Measurements from ENCODE around the gene DYRK1A.
"Not testable (repeated sequence)": the region's sequence is repeated elsewhere in the genome, so short reads cannot be mapped to it uniquely, and the experiment has no call there.

The DYRK1A gene

DNA sequence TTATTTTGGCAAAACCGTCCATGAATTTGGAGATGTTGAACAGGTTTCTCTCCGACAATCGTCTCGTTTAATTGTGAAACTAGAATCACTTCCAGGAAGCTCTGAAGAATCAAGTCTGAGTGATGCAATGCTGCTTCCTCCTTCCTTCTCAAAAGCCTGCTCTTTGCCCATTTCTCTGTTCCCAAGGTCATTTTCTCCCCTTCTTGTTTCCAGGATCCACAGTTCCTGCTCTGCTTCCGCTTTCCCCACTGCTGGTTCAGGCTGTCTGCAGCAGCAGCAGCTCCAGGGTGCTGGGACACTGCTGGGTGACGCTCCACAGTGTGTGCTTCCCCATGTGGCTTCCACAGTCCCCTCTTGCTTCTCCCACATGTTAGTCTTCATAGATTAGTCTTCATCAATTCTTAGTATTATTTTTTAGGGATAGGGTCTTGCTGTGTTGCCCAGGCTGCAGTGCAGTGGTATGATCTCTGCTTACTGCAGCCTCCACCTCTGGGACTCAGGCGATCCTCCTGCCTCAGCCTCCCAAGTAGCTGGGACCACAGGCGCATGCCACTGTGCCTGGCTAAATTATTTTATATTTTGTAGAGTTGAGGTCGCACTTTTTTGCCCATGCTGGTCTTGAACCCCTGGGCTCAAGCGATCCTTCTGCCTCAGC lies 156.2 kb downstream of the DYRK1A start:
- H3K4me3 ChIP-seq = no peak overlapping the region
- H3K9me3 ChIP-seq (replicated peaks in 1 of 11) = peaks cover 0 to 6% (median 0%) of the 10 kb centered on the region in 11 experiments; a peak in 1 of 22 replicates
- 0 out of 22 replicates have a peak, but pooled peaks cover 0 to 6% (median 0%) of the 10 kb centered on the region in 11 experiments for H4K20me1 ChIP-seq
- peak overlapping the region in 1 of 11 experiments; percentile 25; a peak in 1 of 22 replicates for H3K27ac ChIP-seq
- H3K27me3 ChIP-seq = no peaks in the 10 kb centered on the region
- 0 out of 22 replicates have a peak, but pooled peaks of 2 of the 11 experiments have one; percentile 15 to 16 for TF ChIP-seq Cebpa-rat (IDR thresholded peaks at IDR 0.05)
- peaks cover 0 to 11% (median 4%) of the 10 kb centered on the region in 11 experiments; a peak in 16 of 22 replicates for H3K36me3 ChIP-seq
- H3K9ac ChIP-seq = no peak overlapping the region
- H3K4me2 ChIP-seq = peak overlapping the region in 2 of 11 experiments; percentile 0 to 4; a peak in 2 of 22 replicates
- H3K4me1 ChIP-seq = peaks cover 0 to 13% (median 0%) of the 10 kb centered on the region in 10 experiments; a peak in 4 of 20 replicates

DNA sequence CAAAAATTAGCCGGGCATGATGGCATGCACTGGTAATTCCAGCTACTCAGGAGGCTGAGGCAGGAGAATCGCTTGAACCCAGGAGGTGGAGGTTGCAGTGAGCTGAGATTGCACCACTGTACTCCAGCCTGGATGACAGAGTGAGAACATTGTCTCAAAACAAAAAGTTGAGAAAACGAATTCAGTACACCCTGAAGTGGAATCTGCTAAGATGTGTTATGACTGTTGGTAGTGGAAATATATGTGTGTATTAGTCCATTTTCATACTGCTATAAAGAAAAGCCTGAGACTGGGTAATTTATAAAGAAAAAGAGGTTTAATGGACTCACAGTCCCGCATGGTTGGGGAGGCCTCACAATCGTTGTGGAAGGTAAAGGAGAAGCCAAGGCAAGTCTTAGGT lies 158.4 kb downstream of the DYRK1A start:
- not testable (repeated sequence) for H3K9ac ChIP-seq, H3K36me3 ChIP-seq, H3K27me3 ChIP-seq

DNA sequence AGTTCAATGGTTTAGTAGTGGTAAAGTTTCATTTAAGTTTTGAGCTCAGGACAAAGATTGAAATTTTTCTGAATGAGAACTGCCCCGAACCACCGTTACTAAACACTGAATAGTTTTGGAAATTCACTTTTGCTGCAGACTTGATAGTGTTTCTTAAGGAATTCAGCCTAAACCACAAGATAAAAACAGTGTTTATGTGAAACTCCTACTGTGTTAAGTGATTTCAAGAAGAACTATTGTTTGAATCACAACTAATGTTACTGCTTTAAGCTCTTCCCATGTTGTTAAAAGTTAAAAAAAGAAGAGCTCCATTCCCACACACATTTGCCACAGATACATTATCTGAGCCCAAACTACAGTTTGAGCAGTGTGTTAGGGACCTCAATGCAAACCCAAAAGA lies 159.2 kb downstream of the DYRK1A start:
- Histone ChIP-seq H3K27ac (no peak overlapping the region), H3K27me3 (no peaks in the 10 kb centered on the region), H3K9ac (no peak overlapping the region), H3K4me2 (no peak overlapping the region), H3K9me3 (replicated peaks in 1 of 11) (peaks cover 0 to 6% (median 0%) of the 10 kb centered on the region in 11 experiments; a peak in 1 of 22 replicates), H3K4me3 (no peak overlapping the region), H3K4me1 (peaks cover 0 to 13% (median 0%) of the 10 kb centered on the region in 10 experiments; a peak in 4 of 20 replicates), H4K20me1 (no peaks in the 10 kb centered on the region), H3K36me3 (no peaks in the 10 kb centered on the region)
- no peak for TF ChIP-seq Cebpa-rat (IDR thresholded peaks at IDR 0.05)

More for the DNA sequence above, 158.4 kb downstream of the DYRK1A start:
- H3K4me2 ChIP-seq; H3K27ac ChIP-seq; H3K9me3 ChIP-seq (replicated peaks in 1 of 11); H3K4me3 ChIP-seq; H4K20me1 ChIP-seq: not testable (repeated sequence)
- H3K4me1 ChIP-seq = peaks cover 0 to 13% (median 0%) of the 10 kb centered on the region in 10 experiments; a peak in 4 of 20 replicates

DNA sequence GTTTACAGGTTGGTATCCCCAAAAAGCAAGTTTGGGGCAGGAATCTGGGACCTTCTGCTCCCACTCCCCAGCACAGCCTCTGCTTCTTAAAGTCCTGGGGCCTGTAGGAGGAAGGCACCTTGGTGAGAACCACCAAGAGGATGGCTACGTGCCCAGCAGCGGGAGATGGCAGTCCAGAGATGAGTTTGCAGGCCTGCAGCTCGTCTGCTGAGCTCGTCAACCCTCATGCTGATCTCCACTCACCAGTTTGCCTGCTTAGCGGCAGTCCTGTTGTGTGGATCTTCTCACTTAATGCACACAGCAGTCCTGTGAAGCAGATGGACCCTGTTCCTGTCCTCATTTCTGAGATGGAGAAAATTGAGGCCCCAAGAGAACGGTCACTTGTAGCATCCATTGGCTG lies 160.5 kb downstream of the DYRK1A start:
- H3K4me1 ChIP-seq = peaks cover 0 to 8% (median 0%) of the 10 kb centered on the region in 10 experiments; a peak in 3 of 20 replicates
- H3K27ac ChIP-seq = no peak overlapping the region
- H3K9ac ChIP-seq = no peak overlapping the region
- TF ChIP-seq Cebpa-rat (IDR thresholded peaks at IDR 0.05) = no peak
- H3K36me3 ChIP-seq = no peaks in the 10 kb centered on the region
- H4K20me1 ChIP-seq = no peaks in the 10 kb centered on the region
- H3K9me3 ChIP-seq (replicated peaks in 1 of 11) = peaks cover 0 to 6% (median 0%) of the 10 kb centered on the region in 11 experiments; a peak in 1 of 22 replicates
- no peak overlapping the region for H3K4me2 ChIP-seq
- H3K4me3 ChIP-seq = no peak overlapping the region
- H3K27me3 ChIP-seq = no peaks in the 10 kb centered on the region

DNA sequence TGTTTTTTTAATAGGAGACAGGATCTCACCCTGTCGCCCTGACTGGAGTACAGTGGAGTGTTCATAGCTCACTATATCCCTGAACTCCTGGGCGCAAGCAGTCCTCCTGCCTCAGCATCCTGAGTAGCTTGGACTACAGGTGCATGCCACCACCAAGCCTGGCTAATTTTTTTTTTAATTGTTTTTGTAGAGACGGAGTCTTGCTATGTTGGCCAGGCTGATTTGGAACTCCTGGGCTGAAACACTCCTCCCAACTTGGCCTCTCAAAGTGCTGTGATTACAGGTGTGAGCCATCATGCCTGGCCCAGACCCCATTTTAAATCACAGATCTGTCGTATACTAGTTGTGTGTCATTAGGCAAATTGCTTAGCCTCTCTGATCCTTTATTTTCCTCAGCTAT lies 161.1 kb downstream of the DYRK1A start:
- no peak for TF ChIP-seq Cebpa-rat (IDR thresholded peaks at IDR 0.05)

GRCh38 chr21:37528150-37528937 lies 161.8 kb downstream of the DYRK1A start:
- no peak overlapping the region for H3K4me2 ChIP-seq
- no peaks in the 10 kb centered on the region for H4K20me1 ChIP-seq
- peaks cover 3 to 6% (median 4%) of the 10 kb centered on the region in 10 experiments; a peak in 16 of 20 replicates for H3K4me1 ChIP-seq
- H3K4me3 ChIP-seq = no peak overlapping the region
- H3K27ac ChIP-seq = no peak overlapping the region
- H3K9ac ChIP-seq = no peak overlapping the region
- no peaks in the 10 kb centered on the region for H3K27me3 ChIP-seq
- H3K36me3 ChIP-seq = no peaks in the 10 kb centered on the region
- peaks cover 0 to 6% (median 0%) of the 10 kb centered on the region in 11 experiments; a peak in 1 of 22 replicates for H3K9me3 ChIP-seq (replicated peaks in 1 of 11)
- no peak for TF ChIP-seq Cebpa-rat (IDR thresholded peaks at IDR 0.05)

More for the DNA sequence above, 161.1 kb downstream of the DYRK1A start:
- Histone ChIP-seq H3K9ac (no peak overlapping the region), H3K9me3 (replicated peaks in 1 of 11) (peaks cover 0 to 6% (median 0%) of the 10 kb centered on the region in 11 experiments; a peak in 1 of 22 replicates), H3K4me3 (no peak overlapping the region), H4K20me1 (no peaks in the 10 kb centered on the region), H3K27ac (no peak overlapping the region), H3K4me1 (peaks cover 0 to 2% (median 0%) of the 10 kb centered on the region in 10 experiments; a peak in 1 of 20 replicates), H3K36me3 (no peaks in the 10 kb centered on the region), H3K4me2 (no peak overlapping the region), H3K27me3 (no peaks in the 10 kb centered on the region)

- Histone ChIP-seq H3K27ac (no peak overlapping the region), H3K4me1 (peaks cover 6 to 16% (median 9%) of the 10 kb centered on the region in 10 experiments; a peak in 16 of 20 replicates), H4K20me1 (no peaks in the 10 kb centered on the region), H3K27me3 (no peaks in the 10 kb centered on the region), H3K4me3 (no peak overlapping the region), H3K36me3 (no peaks in the 10 kb centered on the region), H3K9me3 (replicated peaks in 1 of 11) (peaks cover 0 to 5% (median 0%) of the 10 kb centered on the region in 11 experiments; a peak in 1 of 22 replicates), H3K9ac (no peak overlapping the region), H3K4me2 (no peak overlapping the region)
- no peak for TF ChIP-seq Cebpa-rat (IDR thresholded peaks at IDR 0.05)
Measured at GRCh38 chr21:37529649-37530048, 163.1 kb downstream of the DYRK1A start.

DNA sequence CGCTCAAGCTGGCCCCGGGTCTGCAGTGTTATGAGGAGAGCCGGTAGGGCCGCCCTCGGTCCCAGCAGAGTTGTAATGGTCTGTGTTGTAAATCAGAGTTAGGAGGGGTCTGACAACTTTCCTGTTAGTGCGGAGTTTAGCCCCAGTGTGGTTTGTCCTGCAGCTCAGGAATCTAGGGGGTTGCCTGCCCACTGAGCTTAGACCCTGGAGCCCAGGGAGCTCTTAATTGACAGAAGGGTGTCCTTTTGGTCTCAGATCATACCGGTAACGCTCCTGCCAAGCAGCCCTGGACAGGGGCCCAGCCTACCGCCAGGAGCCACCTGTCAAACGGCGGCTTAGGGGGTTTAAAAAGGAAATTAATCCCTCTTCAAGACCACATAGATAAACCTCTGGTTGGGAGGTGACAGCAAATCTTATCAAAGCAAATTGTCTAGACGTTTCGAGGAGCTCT lies 164.4 kb downstream of the DYRK1A start:
- H3K4me1 ChIP-seq = peaks cover 6 to 17% (median 9%) of the 10 kb centered on the region in 10 experiments; a peak in 16 of 20 replicates
- no peak overlapping the region for H3K27ac ChIP-seq
- TF ChIP-seq Cebpa-rat (IDR thresholded peaks at IDR 0.05) = no peak
- H3K4me2 ChIP-seq = no peak overlapping the region
- no peaks in the 10 kb centered on the region for H4K20me1 ChIP-seq
- no peaks in the 10 kb centered on the region for H3K36me3 ChIP-seq
- no peaks in the 10 kb centered on the region for H3K27me3 ChIP-seq
- no peak overlapping the region for H3K4me3 ChIP-seq
- peaks cover 0 to 9% (median 5%) of the 10 kb centered on the region in 11 experiments; a peak in 12 of 22 replicates for H3K9me3 ChIP-seq (replicated peaks in 1 of 11)
- no peak overlapping the region for H3K9ac ChIP-seq

DNA sequence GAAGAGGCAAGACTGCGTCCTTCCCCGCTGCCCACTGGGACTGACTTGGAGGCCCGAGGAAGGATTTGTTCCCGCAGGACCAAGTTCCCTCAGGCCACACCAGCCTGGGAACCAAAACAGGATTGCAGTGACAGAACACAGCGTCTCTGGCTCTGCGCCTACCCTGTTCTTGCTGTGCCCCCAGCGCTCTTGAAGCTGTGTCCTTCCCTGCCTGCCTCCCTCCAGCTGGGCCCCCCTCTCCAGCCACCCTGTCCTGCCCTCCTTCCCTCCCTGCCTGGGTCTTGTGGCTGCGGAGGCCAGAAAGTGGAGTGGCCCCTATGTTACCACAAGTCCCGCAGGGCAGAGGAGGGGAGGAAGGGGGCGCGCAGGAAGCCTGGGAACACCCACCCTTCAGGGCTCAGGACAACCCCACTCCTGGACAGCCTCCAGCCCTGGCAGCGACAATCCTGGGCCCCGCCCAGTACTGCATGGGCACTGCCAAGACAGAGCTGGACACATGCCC lies 164.9 kb downstream of the DYRK1A start:
- no peak for TF ChIP-seq Cebpa-rat (IDR thresholded peaks at IDR 0.05)
- Histone ChIP-seq H3K9ac (no peak overlapping the region), H3K4me2 (no peak overlapping the region), H3K4me1 (peaks cover 6 to 17% (median 9%) of the 10 kb centered on the region in 10 experiments; a peak in 16 of 20 replicates), H3K4me3 (no peak overlapping the region), H3K36me3 (no peaks in the 10 kb centered on the region), H3K9me3 (replicated peaks in 1 of 11) (peaks cover 0 to 15% (median 10%) of the 10 kb centered on the region in 11 experiments; a peak in 17 of 22 replicates), H4K20me1 (no peaks in the 10 kb centered on the region), H3K27me3 (no peaks in the 10 kb centered on the region), H3K27ac (no peak overlapping the region)
